Muscle layer of duodenum (tissue), 2 donors: ENCODE measurements around the gene SDK1.

Experiments used
- H3K27ac ChIP-seq: one replicate; pipeline ENCODE4 v1.7.0; 2013; ENCODE audit warnings: mild to moderate bottlenecking, low read length
- H3K27me3 ChIP-seq: one replicate; pipeline ENCODE4 v1.7.0; 2013; ENCODE audit warnings: low read depth, mild to moderate bottlenecking, control low read depth, low read length
- H3K36me3 ChIP-seq, 2 donors: one replicate each; pipeline ENCODE4 v1.7.0; 2013; ENCODE audit warnings: low read length in 2 of 2, control low read depth in 1 of 2, mild to moderate bottlenecking in 1 of 2; ENCODE audit not compliant: insufficient read depth in 2 of 2, control insufficient read depth in 1 of 2
- H3K4me1 ChIP-seq, 2 donors: one replicate each; pipeline ENCODE4 v1.7.0; 2013; ENCODE audit warnings: low read length in 2 of 2, mild to moderate bottlenecking in 2 of 2, control low read depth in 1 of 2, moderate library complexity in 1 of 2; ENCODE audit not compliant: insufficient read depth in 2 of 2, control insufficient read depth in 1 of 2
- H3K4me3 ChIP-seq, 2 donors: one replicate each; pipeline ENCODE4 v1.7.0; 2013; ENCODE audit warnings: low read length in 2 of 2, low read depth in 1 of 2, mild to moderate bottlenecking in 1 of 2
- H3K9me3 ChIP-seq, 2 donors: one replicate each; pipeline ENCODE4 v1.7.0; 2013; ENCODE audit warnings: low read length in 2 of 2, control low read depth in 1 of 2, mild to moderate bottlenecking in 1 of 2; ENCODE audit not compliant: control insufficient read depth in 1 of 2
- donor health status: healthy.

SDK1 gene

GRCh38 chr7:3915337-3915878 is 614.4 kb downstream of the SDK1 start:
- Histone ChIP-seq H3K4me1 (no peaks in the 10 kb centered on the region), H3K36me3 (no peaks in the 10 kb centered on the region), H3K27me3 (no peaks in the 10 kb centered on the region), H3K27ac (no peak overlapping the region), H3K9me3 (no peaks in the 10 kb centered on the region), H3K4me3 (no peak overlapping the region)

GRCh38 chr7:3916146-3916545 is 615.1 kb downstream of the SDK1 start:
- H3K4me3 ChIP-seq = no peak overlapping the region
- no peaks in the 10 kb centered on the region for H3K4me1 ChIP-seq
- H3K27ac ChIP-seq = no peak overlapping the region
- H3K36me3 ChIP-seq = no peaks in the 10 kb centered on the region
- H3K27me3 ChIP-seq = no peaks in the 10 kb centered on the region
- H3K9me3 ChIP-seq = no peaks in the 10 kb centered on the region

- no peak overlapping the region for H3K4me3 ChIP-seq
- no peaks in the 10 kb centered on the region for H3K4me1 ChIP-seq
- H3K27me3 ChIP-seq = no peaks in the 10 kb centered on the region
- H3K36me3 ChIP-seq = no peaks in the 10 kb centered on the region
- no peak overlapping the region for H3K27ac ChIP-seq
- H3K9me3 ChIP-seq = no peaks in the 10 kb centered on the region
Measured at GRCh38 chr7:3917436-3917835, 616.4 kb downstream of the SDK1 start.

GRCh38 chr7:3918576-3918975 is 617.5 kb downstream of the SDK1 start:
- H3K4me3 ChIP-seq = no peak overlapping the region
- no peaks in the 10 kb centered on the region for H3K36me3 ChIP-seq
- H3K9me3 ChIP-seq = no peaks in the 10 kb centered on the region
- H3K27me3 ChIP-seq = no peaks in the 10 kb centered on the region
- H3K27ac ChIP-seq = no peak overlapping the region
- no peaks in the 10 kb centered on the region for H3K4me1 ChIP-seq

- Histone ChIP-seq H3K36me3 (no peaks in the 10 kb centered on the region), H3K9me3 (no peaks in the 10 kb centered on the region), H3K27me3 (no peaks in the 10 kb centered on the region), H3K4me3 (no peak overlapping the region), H3K27ac (no peak overlapping the region), H3K4me1 (no peaks in the 10 kb centered on the region)
Measured at GRCh38 chr7:3922175-3922635, 621.2 kb downstream of the SDK1 start.

GRCh38 chr7:3923307-3923918 is 622.4 kb downstream of the SDK1 start:
- Histone ChIP-seq H3K4me3 (no peak overlapping the region), H3K36me3 (no peaks in the 10 kb centered on the region), H3K27ac (no peak overlapping the region), H3K9me3 (no peaks in the 10 kb centered on the region), H3K27me3 (no peaks in the 10 kb centered on the region), H3K4me1 (no peaks in the 10 kb centered on the region)

- H3K27ac ChIP-seq = no peak overlapping the region
- H3K9me3 ChIP-seq = no peaks in the 10 kb centered on the region
- H3K4me3 ChIP-seq = no peak overlapping the region
- no peaks in the 10 kb centered on the region for H3K36me3 ChIP-seq
- no peaks in the 10 kb centered on the region for H3K4me1 ChIP-seq
- H3K27me3 ChIP-seq = no peaks in the 10 kb centered on the region
Measured at GRCh38 chr7:3924277-3924676, 623.2 kb downstream of the SDK1 start.

- Histone ChIP-seq H3K27me3 (no peaks in the 10 kb centered on the region), H3K36me3 (no peaks in the 10 kb centered on the region), H3K9me3 (no peaks in the 10 kb centered on the region), H3K27ac (no peak overlapping the region), H3K4me3 (no peak overlapping the region), H3K4me1 (no peaks in the 10 kb centered on the region)
Measured at GRCh38 chr7:3927446-3928110, 626.5 kb downstream of the SDK1 start.

- H3K4me3 ChIP-seq = no peak overlapping the region
- no peaks in the 10 kb centered on the region for H3K36me3 ChIP-seq
- H3K9me3 ChIP-seq = no peaks in the 10 kb centered on the region
- H3K4me1 ChIP-seq = no peaks in the 10 kb centered on the region
- no peaks in the 10 kb centered on the region for H3K27me3 ChIP-seq
- no peak overlapping the region for H3K27ac ChIP-seq
Measured at GRCh38 chr7:3928727-3929515, 627.9 kb downstream of the SDK1 start.

GRCh38 chr7:3931843-3932242 is 630.8 kb downstream of the SDK1 start:
- H3K9me3 ChIP-seq = no peaks in the 10 kb centered on the region
- no peak overlapping the region for H3K27ac ChIP-seq
- no peak overlapping the region for H3K4me3 ChIP-seq

GRCh38 chr7:3937146-3937545 is 636.1 kb downstream of the SDK1 start:
- Histone ChIP-seq H3K27ac (no peak overlapping the region), H3K36me3 (no peaks in the 10 kb centered on the region), H3K9me3 (no peaks in the 10 kb centered on the region), H3K4me3 (no peak overlapping the region), H3K27me3 (no peaks in the 10 kb centered on the region), H3K4me1 (no peaks in the 10 kb centered on the region)

More at GRCh38 chr7:3931843-3932242, 630.8 kb downstream of the SDK1 start:
- no peaks in the 10 kb centered on the region for H3K36me3 ChIP-seq
- no peaks in the 10 kb centered on the region for H3K4me1 ChIP-seq
- no peaks in the 10 kb centered on the region for H3K27me3 ChIP-seq
